ENCODE results near the gene PAK1. TPM values are rescaled to one million over a fixed set of nuclear protein-coding genes. Genes with fewer than 3 reads are reported as not detected.

The PAK1 gene
- total and polyA plus RNA-seq, 10 of the 15 experiments (the other 5 are each of a cell fraction or from before 2014, with no cell fraction given): 43.8 to 321 (median 110) TPM

DNA sequence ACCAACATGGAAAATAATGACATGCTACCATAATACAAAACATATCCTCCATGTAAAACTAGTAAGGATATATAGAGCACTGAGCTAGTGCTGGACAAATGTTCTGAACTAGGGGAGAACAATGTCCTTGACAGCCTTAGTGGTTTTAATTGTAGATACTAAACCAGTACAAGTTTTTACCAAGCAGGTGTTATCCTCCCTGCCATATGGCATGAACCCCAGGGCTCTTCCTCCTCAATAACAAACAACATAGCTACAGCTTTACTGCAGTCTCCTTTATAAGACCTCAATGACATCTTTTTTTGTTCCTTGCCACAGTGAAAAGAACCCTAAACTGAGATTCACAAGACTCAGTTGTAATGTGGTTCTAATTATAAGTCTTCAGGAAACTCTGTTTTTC lies 102.2 kb downstream of the PAK1 start:
- Histone ChIP-seq H3K4me3 (no peak overlapping the region), H3K9ac (ENCODE audit: control insufficient read depth, insufficient read depth, low read length) (no peak overlapping the region), H3K27me3 (replicated peaks in 1 of 2; ENCODE audit: control insufficient read depth in 2 of 2, insufficient read depth in 2 of 2, low read length in 1 of 2) (no peaks in the 10 kb centered on the region), H3K79me2 (ENCODE audit: control insufficient read depth, insufficient read depth, low read length) (no peaks in the 10 kb centered on the region), H3K36me3 (ENCODE audit: control insufficient read depth in 2 of 2, insufficient read depth in 2 of 2, low read length in 1 of 2) (peaks cover 1 to 24% of the 10 kb centered on the region in 2 experiments), H3K4me2 (ENCODE audit: control insufficient read depth, insufficient read depth) (no peak overlapping the region), H3K4me1 (ENCODE audit: control insufficient read depth, insufficient read depth, low read length) (no peaks in the 10 kb centered on the region), H3K9me3 (replicated peaks; ENCODE audit: control insufficient read depth, insufficient read depth, low read length) (peaks cover under 1% of the 10 kb centered on the region; the same call in 2 of the 3 replicates), H2AFZ (ENCODE audit: control insufficient read depth, low read depth, low read length) (no peak overlapping the region), H4K20me1 (ENCODE audit: control insufficient read depth, insufficient read depth) (no peaks in the 10 kb centered on the region), H3K27ac (ENCODE audit: control insufficient read depth, insufficient read depth) (no peak overlapping the region)
- no TSS peak for BruUV-seq (replicated peaks)
- TF ChIP-seq RAD21 (IDR thresholded peaks at IDR 0.05; ENCODE audit: insufficient read depth, low read depth, low read length) (no peak), ZZZ3 (IDR thresholded peaks at IDR 0.05; ENCODE audit: control insufficient read depth, insufficient read length, low read depth) (no peak)
- in situ Hi-C loops (cut with MboI) (no loop called here), intact Hi-C loops (cut with micrococcal nuclease; ENCODE audit: unreplicated experiment) (loop anchor here (10.0 kb wide), 1 partner anchor 243 kb away; no protein-coding TSS in a partner anchor)
- CTCF ChIA-PET: interaction anchor here (1.1 to 2.3 kb wide), 3 partner anchors 10 to 177 kb away, joined by 3 to 10 read pairs (median 3); no protein-coding TSS in a partner anchor
- RAD21 ChIA-PET (ENCODE audit: unreplicated experiment): no interaction called here
- FAIRE-seq: no peak
- POLR2A ChIA-PET: no interaction called here
- DNase-seq (ENCODE audit: low read depth, low spot score): no peak
- ATAC-seq: no peak
- SMC1A ChIA-PET (ENCODE audit: uncharacterized antibody, unreplicated experiment): interaction anchor here (1.1 to 1.2 kb wide), 2 partner anchors 18 to 29 kb away, joined by 3 read pairs; no protein-coding TSS in a partner anchor

GRCh38 chr11:77370217-77370616 lies 103.7 kb downstream of the PAK1 start:
- Histone ChIP-seq H4K20me1 (ENCODE audit: control insufficient read depth, insufficient read depth) (no peaks in the 10 kb centered on the region), H3K79me2 (ENCODE audit: control insufficient read depth, insufficient read depth, low read length) (no peaks in the 10 kb centered on the region), H3K27me3 (replicated peaks in 1 of 2; ENCODE audit: control insufficient read depth in 2 of 2, insufficient read depth in 2 of 2, low read length in 1 of 2) (no peaks in the 10 kb centered on the region), H3K9ac (ENCODE audit: control insufficient read depth, insufficient read depth, low read length) (no peak overlapping the region), H3K36me3 (ENCODE audit: control insufficient read depth in 2 of 2, insufficient read depth in 2 of 2, low read length in 1 of 2) (peaks cover 1 to 23% of the 10 kb centered on the region in 2 experiments), H2AFZ (ENCODE audit: control insufficient read depth, low read depth, low read length) (no peak overlapping the region), H3K9me3 (replicated peaks; ENCODE audit: control insufficient read depth, insufficient read depth, low read length) (peaks cover 2% of the 10 kb centered on the region; the same call in 2 of the 3 replicates), H3K27ac (ENCODE audit: control insufficient read depth, insufficient read depth) (no peak overlapping the region), H3K4me2 (ENCODE audit: control insufficient read depth, insufficient read depth) (no peak overlapping the region), H3K4me1 (ENCODE audit: control insufficient read depth, insufficient read depth, low read length) (no peaks in the 10 kb centered on the region), H3K4me3 (no peak overlapping the region)
- CTCF ChIA-PET: interaction anchor here (0.7 to 2.3 kb wide), 6 partner anchors 8 to 244 kb away, joined by 3 to 10 read pairs (median 4); no protein-coding TSS in a partner anchor
- SMC1A ChIA-PET (ENCODE audit: uncharacterized antibody, unreplicated experiment): interaction anchor here (1.0 to 2.6 kb wide), 5 partner anchors 11 to 101 kb away, joined by 3 to 6 read pairs (median 3); no protein-coding TSS in a partner anchor
- DNase-seq (ENCODE audit: low read depth, low spot score) (no peak), ATAC-seq (peak; percentile 39; the same call in 1 of the 3 replicates), FAIRE-seq (no peak)
- POLR2A ChIA-PET: no interaction called here
- TF ChIP-seq SIN3A (IDR thresholded peaks at IDR 0.05; ENCODE audit: low read depth, low read length): no peak
- TF ChIP-seq ZZZ3 (IDR thresholded peaks at IDR 0.05; ENCODE audit: control insufficient read depth, insufficient read length, low read depth): no peak
- TF ChIP-seq SREBF1 (IDR thresholded peaks at IDR 0.05; ENCODE audit: low read length): no peak
- TF ChIP-seq MTA3 (IDR thresholded peaks at IDR 0.05; ENCODE audit: borderline replicate concordance, low read length): no peak
- no peak for TF ChIP-seq BRCA1 (IDR thresholded peaks at IDR 0.05; ENCODE audit: low read depth, low read length)
- TF ChIP-seq SUZ12 (IDR thresholded peaks at IDR 0.05; ENCODE audit: unreplicated experiment): no peak
- TF ChIP-seq ZNF274 (IDR thresholded peaks at IDR 0.05; ENCODE audit: insufficient read depth, insufficient read length): no peak
- TF ChIP-seq POLR2AphosphoS2 (IDR thresholded peaks at IDR 0.05; ENCODE audit: low read depth, low read length): no peak
- TF ChIP-seq JUNB (IDR thresholded peaks at IDR 0.05): no peak
- TF ChIP-seq BMI1 (IDR thresholded peaks at IDR 0.05; ENCODE audit: borderline replicate concordance): no peak
- TF ChIP-seq ZBTB11 (CRISPR knock-in tag; IDR thresholded peaks at IDR 0.05): no peak
- RAD21 ChIA-PET (ENCODE audit: unreplicated experiment): interaction anchor here (1.0 to 1.6 kb wide), 3 partner anchors 8 to 100 kb away, joined by 3 to 6 read pairs (median 3); no protein-coding TSS in a partner anchor
- intact Hi-C loops (cut with micrococcal nuclease; ENCODE audit: unreplicated experiment): loop anchor here (10.0 kb wide), 1 partner anchor 245 kb away; no protein-coding TSS in a partner anchor
- 100% methylated on average over 1 of the region's 1 CpG for WGBS (ENCODE audit: insufficient coverage, insufficient replicate concordance, low lambda C conversion rate, missing lambda C conversion rate)
- in situ Hi-C loops (cut with MboI): no loop called here
- no TSS peak for BruUV-seq (replicated peaks)

Measured in GM12878 (cell line).